NCI-H226 (cell line): Measurements from ENCODE around the gene ETV4.

ENCODE experiments used
- DNase-seq: peaks from one replicate; pipeline ENCODE4 v3.0.0-alpha.2; 2015

Gene ETV4

GRCh38 chr17:43546319-43547188 lies at the start of gene ETV4:
ETV4 (minus strand) TSS chr17:43546340; CDS start chr17:43545617, 723 bp downstream.
- DNase-seq: peak; percentile 93

GRCh38 chr17:43595466-43595865 lies 49.3 kb upstream of the ETV4 start:
- DNase-seq: no peak

GRCh38 chr17:43591779-43592562 lies 45.8 kb upstream of the ETV4 start:
- DNase-seq: peak; percentile 92

GRCh38 chr17:43591001-43591400 lies 44.9 kb upstream of the ETV4 start:
- DNase-seq: no peak

GRCh38 chr17:43588664-43589435 lies 42.7 kb upstream of the ETV4 start:
- DNase-seq: no peak

GRCh38 chr17:43588121-43588520 lies 42.0 kb upstream of the ETV4 start:
- DNase-seq: no peak

GRCh38 chr17:43587647-43588046 lies 41.5 kb upstream of the ETV4 start:
- DNase-seq: no peak

- DNase-seq: peak; percentile 87
Measured at GRCh38 chr17:43584666-43585102, 38.5 kb upstream of the ETV4 start.

GRCh38 chr17:43583332-43583731 lies 37.2 kb upstream of the ETV4 start:
- no peak for DNase-seq

- no peak for DNase-seq
Measured at GRCh38 chr17:43581613-43582012, 35.5 kb upstream of the ETV4 start.

GRCh38 chr17:43581130-43581529 lies 35.0 kb upstream of the ETV4 start:
- DNase-seq: no peak

GRCh38 chr17:43579566-43580140 lies 33.5 kb upstream of the ETV4 start:
- DNase-seq: peak; percentile 98

- peak; percentile 43 for DNase-seq
Measured at GRCh38 chr17:43578699-43579565, 32.8 kb upstream of the ETV4 start.

GRCh38 chr17:43578404-43578698 lies 32.2 kb upstream of the ETV4 start:
- DNase-seq: no peak

GRCh38 chr17:43577664-43578403 lies 31.7 kb upstream of the ETV4 start:
- DNase-seq: no peak

- DNase-seq: peak; percentile 54
Measured at GRCh38 chr17:43576563-43577229, 30.6 kb upstream of the ETV4 start.

- no peak for DNase-seq
Measured at GRCh38 chr17:43574896-43575525, 28.9 kb upstream of the ETV4 start.

GRCh38 chr17:43574348-43574747 lies 28.2 kb upstream of the ETV4 start:
- DNase-seq: no peak

GRCh38 chr17:43573579-43574321 lies 27.6 kb upstream of the ETV4 start:
- no peak for DNase-seq
